HL-60/S4 treated with retinoic acid at 250 ng/mL for 4 days and 3 days (cell line): ENCODE results near the gene EHBP1.

Experiments
- in situ Hi-C: fragments of 300-500 bp; cut with MboI; formaldehyde crosslinking; loops from 2 replicates; pipeline ENCODE4 v1.7.0; 2022; ENCODE audit warnings: low sequenced_read_pairs

Gene EHBP1

GRCh38 chr2:62774555-62775366 is 69.2 kb downstream of the EHBP1 start:
- in situ Hi-C loops, result loop anchor here (25.0 kb wide), 3 partner anchors 312 to 862 kb away; partner anchors contain the start of gene COMMD1

- in situ Hi-C loops, result no loop called here
These were observed 69.8 kb downstream of the EHBP1 start for GRCh38 chr2:62775367-62775668.

- in situ Hi-C loops, result no loop called here
These were observed 78.2 kb downstream of the EHBP1 start for GRCh38 chr2:62783679-62784078.

GRCh38 chr2:62784341-62784740 is 78.8 kb downstream of the EHBP1 start:
- in situ Hi-C loops, result no loop called here

GRCh38 chr2:62785216-62785615 is 79.7 kb downstream of the EHBP1 start:
- in situ Hi-C loops, result no loop called here

- in situ Hi-C loops, result no loop called here
These were observed 80.5 kb downstream of the EHBP1 start for GRCh38 chr2:62785810-62786597.

- in situ Hi-C loops, result no loop called here
These were observed 81.9 kb downstream of the EHBP1 start for GRCh38 chr2:62787386-62787785.

GRCh38 chr2:62789518-62789917 is 84.0 kb downstream of the EHBP1 start:
- in situ Hi-C loops, result no loop called here

- in situ Hi-C loops, result no loop called here
These were observed 84.4 kb downstream of the EHBP1 start for GRCh38 chr2:62789918-62790317.

GRCh38 chr2:62792408-62792807 is 86.9 kb downstream of the EHBP1 start:
- in situ Hi-C loops, result no loop called here

- in situ Hi-C loops, result no loop called here
These were observed 87.7 kb downstream of the EHBP1 start for GRCh38 chr2:62793213-62793612.

GRCh38 chr2:62794791-62795190 is 89.3 kb downstream of the EHBP1 start:
- in situ Hi-C loops, result no loop called here

- in situ Hi-C loops, result no loop called here
These were observed 89.8 kb downstream of the EHBP1 start for GRCh38 chr2:62795341-62795740.

- in situ Hi-C loops, result no loop called here
These were observed 91.6 kb downstream of the EHBP1 start for GRCh38 chr2:62797107-62797506.

GRCh38 chr2:62800618-62801017 is 95.1 kb downstream of the EHBP1 start:
- in situ Hi-C loops, result no loop called here

- in situ Hi-C loops, result no loop called here
These were observed 95.6 kb downstream of the EHBP1 start for GRCh38 chr2:62801110-62801509.

- in situ Hi-C loops, result no loop called here
These were observed 96.5 kb downstream of the EHBP1 start for GRCh38 chr2:62801814-62802523.

- in situ Hi-C loops, result no loop called here
These were observed 98.4 kb downstream of the EHBP1 start for GRCh38 chr2:62803961-62804360.

- in situ Hi-C loops, result no loop called here
These were observed 100.7 kb downstream of the EHBP1 start for GRCh38 chr2:62806231-62806630.

- in situ Hi-C loops, result no loop called here
These were observed 103.0 kb downstream of the EHBP1 start for GRCh38 chr2:62808554-62808953.

GRCh38 chr2:62811086-62811485 is 105.6 kb downstream of the EHBP1 start:
- in situ Hi-C loops, result no loop called here

- in situ Hi-C loops, result no loop called here
These were observed 106.5 kb downstream of the EHBP1 start for GRCh38 chr2:62811972-62812371.
